ENCODE data around the gene USP32.

USP32 gene

GRCh38 chr17:60165223-60165622 lies 226.7 kb downstream of the USP32 start:
- Histone ChIP-seq H3K18ac (ENCODE audit: low read depth in 1 of 2, low read length in 2 of 2) (no peak overlapping the region), H3K27me3 (ENCODE audit: control insufficient read depth in 1 of 2, insufficient read depth in 1 of 2, low read length in 2 of 2) (peaks cover 30 to 49% of the 10 kb centered on the region in 2 experiments), H2AFZ (ENCODE audit: low read depth, low read length) (no peak overlapping the region), H3K36me3 (ENCODE audit: control insufficient read depth in 1 of 2, insufficient read depth in 2 of 2, low read depth in 1 of 2, low read length in 2 of 2) (no peaks in the 10 kb centered on the region), H4K91ac (ENCODE audit: low read length) (no peak overlapping the region), H2BK5ac (ENCODE audit: low read depth, low read length, poor library complexity, severe bottlenecking) (no peak overlapping the region), H3K9me3 (ENCODE audit: control insufficient read depth, low read length) (no peaks in the 10 kb centered on the region), H3K14ac (ENCODE audit: low read length in 2 of 2) (no peak overlapping the region), H2BK15ac (ENCODE audit: low read depth, poor library complexity, severe bottlenecking) (no peak overlapping the region), H2BK120ac (ENCODE audit: low read depth, low read length) (no peak overlapping the region), H3K9ac (ENCODE audit: low read length) (no peak overlapping the region), H3K79me1 (replicated peaks; ENCODE audit: low read length, poor library complexity, severe bottlenecking) (no peaks in the 10 kb centered on the region), H3K4me1 (ENCODE audit: control insufficient read depth, insufficient read depth, low read depth, low read length) (peaks cover 6% of the 10 kb centered on the region), H2BK12ac (ENCODE audit: low read length in 2 of 2) (no peak overlapping the region), H3K23ac (ENCODE audit: low read length in 2 of 2) (no peak overlapping the region), H3K4me2 (ENCODE audit: low read length, poor library complexity, severe bottlenecking) (no peak overlapping the region), H3K27ac (ENCODE audit: low read length, poor library complexity, severe bottlenecking) (no peak overlapping the region), H3K4ac (ENCODE audit: low read depth in 1 of 2, low read length in 2 of 2) (no peak overlapping the region), H3K4me3 (ENCODE audit: insufficient read depth in 1 of 2, low read depth in 1 of 2, low read length in 2 of 2) (no peak overlapping the region), H2AK5ac (ENCODE audit: low read length, severe bottlenecking) (no peak overlapping the region), H4K8ac (ENCODE audit: low read length) (no peak overlapping the region)
- DNase-seq, result no peak
- 70% methylated on average over 5 of the region's 5 CpGs for WGBS

- no peak overlapping the region for H3K4me3 ChIP-seq (ENCODE audit: insufficient read depth in 1 of 2, low read depth in 1 of 2, low read length in 2 of 2)
- H3K4me1 ChIP-seq (ENCODE audit: control insufficient read depth, insufficient read depth, low read depth, low read length), result peaks cover 6% of the 10 kb centered on the region
- no peaks in the 10 kb centered on the region for H3K9me3 ChIP-seq (ENCODE audit: control insufficient read depth, low read length)
- H3K4ac ChIP-seq (ENCODE audit: low read depth in 1 of 2, low read length in 2 of 2), result no peak overlapping the region
- no peak overlapping the region for H2BK12ac ChIP-seq (ENCODE audit: low read length in 2 of 2)
- no peak overlapping the region for H3K23ac ChIP-seq (ENCODE audit: low read length in 2 of 2)
- no peak overlapping the region for H3K14ac ChIP-seq (ENCODE audit: low read length in 2 of 2)
- peaks cover 30 to 54% of the 10 kb centered on the region in 2 experiments for H3K27me3 ChIP-seq (ENCODE audit: control insufficient read depth in 1 of 2, insufficient read depth in 1 of 2, low read length in 2 of 2)
- no peak overlapping the region for H2BK120ac ChIP-seq (ENCODE audit: low read depth, low read length)
- no peak overlapping the region for H2AFZ ChIP-seq (ENCODE audit: low read depth, low read length)
- H3K9ac ChIP-seq (ENCODE audit: low read length), result no peak overlapping the region
- H2BK15ac ChIP-seq (ENCODE audit: low read depth, poor library complexity, severe bottlenecking), result peak overlapping the region; percentile 64
- no peak overlapping the region for H2BK5ac ChIP-seq (ENCODE audit: low read depth, low read length, poor library complexity, severe bottlenecking)
- no peaks in the 10 kb centered on the region for H3K79me1 ChIP-seq (replicated peaks; ENCODE audit: low read length, poor library complexity, severe bottlenecking)
- no peak for DNase-seq
- H3K36me3 ChIP-seq (ENCODE audit: control insufficient read depth in 1 of 2, insufficient read depth in 2 of 2, low read depth in 1 of 2, low read length in 2 of 2), result no peaks in the 10 kb centered on the region
- H3K27ac ChIP-seq (ENCODE audit: low read length, poor library complexity, severe bottlenecking), result no peak overlapping the region
- 68% methylated on average over 5 of the region's 5 CpGs for WGBS
- H4K91ac ChIP-seq (ENCODE audit: low read length), result no peak overlapping the region
- no peak overlapping the region for H4K8ac ChIP-seq (ENCODE audit: low read length)
- no peak overlapping the region for H3K18ac ChIP-seq (ENCODE audit: low read depth in 1 of 2, low read length in 2 of 2)
- H2AK5ac ChIP-seq (ENCODE audit: low read length, severe bottlenecking), result no peak overlapping the region
- no peak overlapping the region for H3K4me2 ChIP-seq (ENCODE audit: low read length, poor library complexity, severe bottlenecking)
These were observed 227.2 kb downstream of the USP32 start for GRCh38 chr17:60164697-60165096.

- Histone ChIP-seq H2AFZ (ENCODE audit: low read depth, low read length) (no peak overlapping the region), H3K4ac (ENCODE audit: low read depth in 1 of 2, low read length in 2 of 2) (no peak overlapping the region), H3K9ac (ENCODE audit: low read length) (no peak overlapping the region), H3K27me3 (ENCODE audit: control insufficient read depth in 1 of 2, insufficient read depth in 1 of 2, low read length in 2 of 2) (peaks cover 30 to 57% of the 10 kb centered on the region in 2 experiments), H3K79me1 (replicated peaks; ENCODE audit: low read length, poor library complexity, severe bottlenecking) (no peaks in the 10 kb centered on the region), H2BK12ac (ENCODE audit: low read length in 2 of 2) (no peak overlapping the region), H3K36me3 (ENCODE audit: control insufficient read depth in 1 of 2, insufficient read depth in 2 of 2, low read depth in 1 of 2, low read length in 2 of 2) (no peaks in the 10 kb centered on the region), H3K4me1 (ENCODE audit: control insufficient read depth, insufficient read depth, low read depth, low read length) (peaks cover 7% of the 10 kb centered on the region), H2BK120ac (ENCODE audit: low read depth, low read length) (no peak overlapping the region), H4K91ac (ENCODE audit: low read length) (no peak overlapping the region), H2BK5ac (ENCODE audit: low read depth, low read length, poor library complexity, severe bottlenecking) (no peak overlapping the region), H3K14ac (ENCODE audit: low read length in 2 of 2) (no peak overlapping the region), H3K4me2 (ENCODE audit: low read length, poor library complexity, severe bottlenecking) (no peak overlapping the region), H3K27ac (ENCODE audit: low read length, poor library complexity, severe bottlenecking) (no peak overlapping the region), H2AK5ac (ENCODE audit: low read length, severe bottlenecking) (no peak overlapping the region), H2BK15ac (ENCODE audit: low read depth, poor library complexity, severe bottlenecking) (no peak overlapping the region), H3K4me3 (ENCODE audit: insufficient read depth in 1 of 2, low read depth in 1 of 2, low read length in 2 of 2) (no peak overlapping the region), H3K9me3 (ENCODE audit: control insufficient read depth, low read length) (no peaks in the 10 kb centered on the region), H4K8ac (ENCODE audit: low read length) (no peak overlapping the region), H3K18ac (ENCODE audit: low read depth in 1 of 2, low read length in 2 of 2) (no peak overlapping the region), H3K23ac (ENCODE audit: low read length in 2 of 2) (no peak overlapping the region)
- 96% methylated on average over 6 of the region's 6 CpGs for WGBS
- DNase-seq, result no peak
These were observed 227.8 kb downstream of the USP32 start for GRCh38 chr17:60164164-60164563.

- H2BK15ac ChIP-seq (ENCODE audit: low read depth, poor library complexity, severe bottlenecking), result no peak overlapping the region
- peak overlapping the region; percentile 18 for H4K91ac ChIP-seq (ENCODE audit: low read length)
- no peak overlapping the region for H3K4me2 ChIP-seq (ENCODE audit: low read length, poor library complexity, severe bottlenecking)
- H3K4ac ChIP-seq (ENCODE audit: low read depth in 1 of 2, low read length in 2 of 2), result no peak overlapping the region
- DNase-seq, result no peak
- no peak overlapping the region for H2BK5ac ChIP-seq (ENCODE audit: low read depth, low read length, poor library complexity, severe bottlenecking)
- H2BK120ac ChIP-seq (ENCODE audit: low read depth, low read length), result no peak overlapping the region
- peaks cover 33 to 66% of the 10 kb centered on the region in 2 experiments for H3K27me3 ChIP-seq (ENCODE audit: control insufficient read depth in 1 of 2, insufficient read depth in 1 of 2, low read length in 2 of 2)
- H3K14ac ChIP-seq (ENCODE audit: low read length in 2 of 2), result no peak overlapping the region
- no peak overlapping the region for H2BK12ac ChIP-seq (ENCODE audit: low read length in 2 of 2)
- no peak overlapping the region for H2AFZ ChIP-seq (ENCODE audit: low read depth, low read length)
- H3K9me3 ChIP-seq (ENCODE audit: control insufficient read depth, low read length), result no peaks in the 10 kb centered on the region
- H3K4me1 ChIP-seq (ENCODE audit: control insufficient read depth, insufficient read depth, low read depth, low read length), result peaks cover 12% of the 10 kb centered on the region
- H3K9ac ChIP-seq (ENCODE audit: low read length), result no peak overlapping the region
- no peak overlapping the region for H2AK5ac ChIP-seq (ENCODE audit: low read length, severe bottlenecking)
- H3K27ac ChIP-seq (ENCODE audit: low read length, poor library complexity, severe bottlenecking), result no peak overlapping the region
- no peaks in the 10 kb centered on the region for H3K36me3 ChIP-seq (ENCODE audit: control insufficient read depth in 1 of 2, insufficient read depth in 2 of 2, low read depth in 1 of 2, low read length in 2 of 2)
- H3K4me3 ChIP-seq (ENCODE audit: insufficient read depth in 1 of 2, low read depth in 1 of 2, low read length in 2 of 2), result no peak overlapping the region
- H4K8ac ChIP-seq (ENCODE audit: low read length), result no peak overlapping the region
- H3K23ac ChIP-seq (ENCODE audit: low read length in 2 of 2), result no peak overlapping the region
- no peak overlapping the region for H3K18ac ChIP-seq (ENCODE audit: low read depth in 1 of 2, low read length in 2 of 2)
- no peaks in the 10 kb centered on the region for H3K79me1 ChIP-seq (replicated peaks; ENCODE audit: low read length, poor library complexity, severe bottlenecking)
- 55% methylated on average over 19 of the region's 20 CpGs for WGBS
These were observed 228.7 kb downstream of the USP32 start for GRCh38 chr17:60163108-60163784.

Data from mesenchymal stem cell (in vitro differentiated cells and primary cell).